Measurements from ENCODE around the gene CPA4. TPM values are rescaled to one million over a fixed set of nuclear protein-coding genes. Genes with fewer than 3 reads are reported as not detected.
A peak's percentile ranks its signal among the peaks of the same experiment; 100 is the strongest.

Gene CPA4
- total and polyA plus RNA-seq, 4 donors = 0.55 to 2.3 (median 1.2) TPM

DNA sequence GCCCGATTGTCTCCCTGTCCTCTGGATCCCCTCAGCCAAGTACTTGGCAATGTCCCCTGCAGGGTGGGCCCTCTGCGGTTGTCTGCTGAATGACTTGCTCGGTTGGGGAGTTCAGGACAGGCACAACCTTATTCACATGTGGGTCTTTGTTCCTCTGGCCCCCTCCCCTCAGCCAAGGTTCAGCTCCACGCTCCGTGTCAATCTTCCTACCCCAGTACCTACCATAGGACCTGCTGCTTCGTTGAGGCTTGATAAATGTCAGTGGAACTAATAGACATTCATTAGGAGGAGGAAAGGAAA lies 58.8 kb downstream of the CPA4 start:
- TF ChIP-seq, protein P1, sequence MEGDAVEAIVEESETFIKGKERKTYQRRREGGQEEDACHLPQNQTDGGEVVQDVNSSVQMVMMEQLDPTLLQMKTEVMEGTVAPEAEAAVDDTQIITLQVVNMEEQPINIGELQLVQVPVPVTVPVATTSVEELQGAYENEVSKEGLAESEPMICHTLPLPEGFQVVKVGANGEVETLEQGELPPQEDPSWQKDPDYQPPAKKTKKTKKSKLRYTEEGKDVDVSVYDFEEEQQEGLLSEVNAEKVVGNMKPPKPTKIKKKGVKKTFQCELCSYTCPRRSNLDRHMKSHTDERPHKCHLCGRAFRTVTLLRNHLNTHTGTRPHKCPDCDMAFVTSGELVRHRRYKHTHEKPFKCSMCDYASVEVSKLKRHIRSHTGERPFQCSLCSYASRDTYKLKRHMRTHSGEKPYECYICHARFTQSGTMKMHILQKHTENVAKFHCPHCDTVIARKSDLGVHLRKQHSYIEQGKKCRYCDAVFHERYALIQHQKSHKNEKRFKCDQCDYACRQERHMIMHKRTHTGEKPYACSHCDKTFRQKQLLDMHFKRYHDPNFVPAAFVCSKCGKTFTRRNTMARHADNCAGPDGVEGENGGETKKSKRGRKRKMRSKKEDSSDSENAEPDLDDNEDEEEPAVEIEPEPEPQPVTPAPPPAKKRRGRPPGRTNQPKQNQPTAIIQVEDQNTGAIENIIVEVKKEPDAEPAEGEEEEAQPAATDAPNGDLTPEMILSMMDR (IDR thresholded peaks at IDR 0.05; ENCODE audit: control extremely low read depth, extremely low read depth) = no peak
- peaks cover 0 to 56% (median 21%) of the 10 kb centered on the region in 5 donors for H3K4me1 ChIP-seq (ENCODE audit: control insufficient read depth in 5 of 5, insufficient read depth in 5 of 5, low read length in 5 of 5)
- H3K36me3 ChIP-seq (ENCODE audit: control insufficient read depth in 4 of 4, insufficient read depth in 4 of 4, low read length in 4 of 4) = no peaks in the 10 kb centered on the region
- 69 to 83% methylated on average over 6 of the region's 6 CpGs for WGBS, 2 donors
- H3K4me3 ChIP-seq = no peak overlapping the region
- DNase-seq (no peak), ATAC-seq (ENCODE audit: insufficient read depth, low FRiP score) (no peak)
- H3K27ac ChIP-seq (ENCODE audit: low read depth in 1 of 2, low read length in 1 of 2) = peak overlapping the region in 1 of 2 donors; percentile 44
- H3K9me3 ChIP-seq (ENCODE audit: control insufficient read depth in 4 of 4, insufficient read depth in 3 of 4, low read length in 3 of 4) = no peaks in the 10 kb centered on the region
- peak overlapping the region in 1 of 2 donors; percentile 66 for H3K9ac ChIP-seq (ENCODE audit: insufficient read depth in 1 of 2, low read length in 2 of 2)
- no peaks in the 10 kb centered on the region for H3K27me3 ChIP-seq (ENCODE audit: control insufficient read depth in 3 of 3, insufficient read depth in 3 of 3, low read length in 2 of 3)

DNA sequence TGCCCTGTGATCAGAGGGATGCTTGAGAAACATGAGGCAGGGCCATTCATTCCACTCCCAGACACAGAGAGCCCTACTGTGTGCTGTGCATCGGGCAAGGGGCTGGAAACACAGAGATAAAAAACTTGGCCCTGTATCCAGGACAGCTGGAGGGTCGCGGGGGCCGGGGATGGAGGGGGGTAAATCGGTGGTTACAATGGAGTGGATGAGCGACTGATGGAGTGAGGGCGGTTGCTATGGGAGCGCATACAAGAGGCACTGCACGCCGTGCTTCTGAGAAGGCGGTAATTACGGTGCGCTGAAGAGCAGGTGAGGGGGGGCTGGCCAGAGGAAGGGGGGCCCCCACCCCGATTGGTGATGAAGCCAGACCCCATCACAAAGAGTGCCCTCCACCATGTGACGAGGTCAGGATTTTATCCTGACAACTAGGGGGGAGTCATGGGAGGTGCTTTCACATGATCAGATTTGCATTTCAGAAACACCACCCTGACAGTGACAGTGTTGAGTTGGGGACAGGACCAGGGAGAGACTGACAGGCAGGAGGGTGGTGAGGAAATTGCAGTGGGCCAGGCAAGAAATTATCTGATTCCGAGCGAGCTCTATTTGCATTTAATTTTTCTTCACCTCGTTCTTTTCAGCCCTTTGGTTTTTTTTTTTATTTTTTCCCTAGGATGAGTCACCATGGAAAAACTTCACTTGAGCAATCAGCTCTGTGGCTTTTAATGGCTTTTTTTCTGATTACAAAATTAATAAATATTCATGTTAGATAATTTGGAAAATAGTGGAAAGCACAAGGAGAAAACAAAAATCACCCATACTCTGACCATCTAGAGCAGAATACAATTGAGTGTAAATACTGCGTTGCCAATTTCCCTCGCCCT lies 59.5 kb downstream of the CPA4 start:
- no peaks in the 10 kb centered on the region for H3K36me3 ChIP-seq (ENCODE audit: control insufficient read depth in 4 of 4, insufficient read depth in 4 of 4, low read length in 4 of 4)
- H3K27me3 ChIP-seq (ENCODE audit: control insufficient read depth in 3 of 3, insufficient read depth in 3 of 3, low read length in 2 of 3) = no peaks in the 10 kb centered on the region
- DNase-seq (peak; percentile 77 to 88 (median 86)), ATAC-seq (ENCODE audit: insufficient read depth, low FRiP score) (no peak)
- WGBS, 2 donors = 57 to 77% methylated on average over 20 of the region's 20 CpGs
- TF ChIP-seq, protein P1 (IDR thresholded peaks at IDR 0.05; ENCODE audit: control extremely low read depth, extremely low read depth) = no peak
- no peaks in the 10 kb centered on the region for H3K9me3 ChIP-seq (ENCODE audit: control insufficient read depth in 4 of 4, insufficient read depth in 3 of 4, low read length in 3 of 4)
- peak overlapping the region in 1 of 2 donors; percentile 66 for H3K9ac ChIP-seq (ENCODE audit: insufficient read depth in 1 of 2, low read length in 2 of 2)
- H3K27ac ChIP-seq (ENCODE audit: low read depth in 1 of 2, low read length in 1 of 2) = peak overlapping the region in 1 of 2 donors; percentile 73
- H3K4me3 ChIP-seq = no peak overlapping the region
- H3K4me1 ChIP-seq (ENCODE audit: control insufficient read depth in 5 of 5, insufficient read depth in 5 of 5, low read length in 5 of 5) = peaks cover 0 to 59% (median 23%) of the 10 kb centered on the region in 5 donors

DNA sequence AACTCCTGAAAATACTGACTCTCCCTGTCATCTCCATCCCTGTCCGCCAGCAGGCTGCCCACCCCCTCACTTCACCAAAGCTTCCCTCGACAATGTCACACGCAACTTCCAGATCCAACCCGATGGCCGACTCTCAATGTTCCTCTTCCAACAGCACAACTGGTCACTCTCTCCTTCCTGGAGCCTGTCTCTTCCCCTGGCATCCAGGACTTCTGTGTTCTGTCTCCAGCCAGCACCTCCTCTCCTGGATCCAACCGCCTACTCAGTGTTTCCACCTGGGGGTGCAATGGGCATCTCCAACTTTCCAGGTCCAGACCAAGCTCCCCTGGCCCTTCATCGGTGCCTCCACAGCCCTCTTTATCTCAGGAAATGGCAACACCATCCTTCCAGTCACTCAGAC lies 60.2 kb downstream of the CPA4 start:
- 77 to 84% methylated on average over 7 of the region's 7 CpGs for WGBS, 2 donors
- TF ChIP-seq, protein P1 (IDR thresholded peaks at IDR 0.05; ENCODE audit: control extremely low read depth, extremely low read depth) = no peak
- ATAC-seq (ENCODE audit: insufficient read depth, low FRiP score) (no peak), DNase-seq (no peak)
- no peaks in the 10 kb centered on the region for H3K36me3 ChIP-seq (ENCODE audit: control insufficient read depth in 4 of 4, insufficient read depth in 4 of 4, low read length in 4 of 4)
- no peaks in the 10 kb centered on the region for H3K9me3 ChIP-seq (ENCODE audit: control insufficient read depth in 4 of 4, insufficient read depth in 3 of 4, low read length in 3 of 4)
- no peak overlapping the region for H3K4me3 ChIP-seq
- no peaks in the 10 kb centered on the region for H3K27me3 ChIP-seq (ENCODE audit: control insufficient read depth in 3 of 3, insufficient read depth in 3 of 3, low read length in 2 of 3)
- H3K4me1 ChIP-seq (ENCODE audit: control insufficient read depth in 5 of 5, insufficient read depth in 5 of 5, low read length in 5 of 5) = peaks cover 0 to 59% (median 23%) of the 10 kb centered on the region in 5 donors
- H3K27ac ChIP-seq (ENCODE audit: low read depth in 1 of 2, low read length in 1 of 2) = peak overlapping the region in 1 of 2 donors; percentile 18
- H3K9ac ChIP-seq (ENCODE audit: insufficient read depth in 1 of 2, low read length in 2 of 2) = peak overlapping the region in 1 of 2 donors; percentile 39
